IPS-NIHi7 (cell line): ENCODE data around the gene UGGT1.
"Not testable (repeated sequence)": the region's sequence is repeated elsewhere in the genome, so short reads cannot be mapped to it uniquely, and the experiment has no call there.

ENCODE experiments used
- DNase-seq: peaks from one replicate; pipeline ENCODE4 v3.0.0; 2012; ENCODE audit warnings: mixed read lengths; ENCODE audit errors: extremely low spot score

Gene UGGT1

GRCh38 chr2:128170776-128171175 is 79.8 kb downstream of the UGGT1 start:
- no peak for DNase-seq

- peak; percentile 60 for DNase-seq
Measured at GRCh38 chr2:128172191-128172590, 81.2 kb downstream of the UGGT1 start.

- DNase-seq, result not testable (repeated sequence)
Measured at GRCh38 chr2:128174067-128174466, 83.1 kb downstream of the UGGT1 start.

DNA sequence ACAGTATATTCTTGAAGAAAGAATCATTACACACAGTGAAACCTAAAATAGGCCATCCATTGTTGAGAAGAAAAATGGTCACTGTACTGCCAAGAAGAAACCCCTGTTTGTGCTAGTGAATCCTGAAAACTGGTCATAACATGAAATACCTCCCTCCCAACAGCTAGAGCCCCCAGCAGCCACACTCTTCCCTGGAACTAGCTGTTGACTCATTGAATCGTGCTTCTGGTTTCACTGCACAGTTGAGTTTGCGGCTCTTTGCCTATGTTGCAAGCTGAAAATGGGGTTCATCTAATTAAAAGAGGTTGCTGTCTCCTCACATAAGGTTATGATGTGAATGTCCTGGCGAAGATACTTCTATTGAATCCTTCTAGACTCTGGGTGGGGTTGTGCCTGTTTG is 86.3 kb downstream of the UGGT1 start:
- no peak for DNase-seq

- no peak for DNase-seq
Measured at GRCh38 chr2:128178149-128178649, 87.2 kb downstream of the UGGT1 start.

GRCh38 chr2:128178650-128179460 is 87.9 kb downstream of the UGGT1 start:
- peak; percentile 74 for DNase-seq

- no peak for DNase-seq
Measured at GRCh38 chr2:128179461-128179755, 88.4 kb downstream of the UGGT1 start.

GRCh38 chr2:128180031-128180430 is 89.0 kb downstream of the UGGT1 start:
- no peak for DNase-seq

DNA sequence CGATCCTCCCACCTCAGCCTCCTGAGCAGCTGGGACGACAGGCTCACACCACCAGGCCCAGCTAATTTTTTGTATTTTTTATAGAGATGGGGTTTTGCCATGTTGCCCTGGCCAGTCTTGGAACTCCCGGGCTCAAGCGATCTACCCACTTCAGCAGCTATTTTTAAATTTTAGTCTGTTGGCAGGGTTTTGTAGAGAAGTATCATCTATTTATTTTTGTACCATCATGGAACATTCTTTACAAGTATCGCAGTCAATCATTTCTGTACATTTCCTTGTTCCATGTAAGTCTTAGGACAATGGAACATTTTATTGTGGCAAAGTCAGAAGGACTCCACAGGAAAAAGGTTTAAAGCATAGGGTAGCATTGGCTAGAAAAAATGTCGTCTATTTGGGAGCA is 94.6 kb downstream of the UGGT1 start:
- no peak for DNase-seq

GRCh38 chr2:128187032-128187654 is 96.1 kb downstream of the UGGT1 start:
- DNase-seq, result no peak

- no peak for DNase-seq
Measured at GRCh38 chr2:128195435-128195984, 104.5 kb downstream of the UGGT1 start.

DNA sequence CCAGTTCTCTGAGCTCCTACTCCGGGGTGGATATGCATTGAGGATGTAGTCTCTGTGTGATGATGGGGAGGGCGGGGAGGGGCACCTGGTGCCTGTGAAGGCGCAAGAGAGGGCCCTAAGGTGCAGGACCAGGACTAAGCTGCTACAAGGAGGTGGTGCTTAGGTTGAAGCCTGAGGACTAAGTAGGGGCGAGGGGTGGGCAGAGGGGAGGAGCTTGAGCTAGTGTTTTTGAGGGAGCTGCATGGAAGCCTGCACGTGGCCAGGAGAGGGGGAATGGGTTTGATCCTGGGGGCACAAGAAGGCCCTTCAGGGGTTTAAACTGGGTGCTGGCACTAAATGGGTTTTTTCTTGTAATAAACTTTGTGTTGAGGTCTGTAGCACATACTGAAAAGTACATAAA is 105.0 kb downstream of the UGGT1 start:
- peak; percentile 56 for DNase-seq

GRCh38 chr2:128196471-128196931 is 105.5 kb downstream of the UGGT1 start:
- DNase-seq, result peak; percentile 36

GRCh38 chr2:128197059-128197458 is 106.1 kb downstream of the UGGT1 start:
- DNase-seq, result no peak

- DNase-seq, result no peak
Measured at GRCh38 chr2:128198656-128199055, 107.7 kb downstream of the UGGT1 start.

GRCh38 chr2:128199141-128199540 is 108.1 kb downstream of the UGGT1 start:
- no peak for DNase-seq

- DNase-seq, result no peak
Measured at GRCh38 chr2:128202791-128203190, 111.8 kb downstream of the UGGT1 start.

GRCh38 chr2:128206245-128206644 is 115.2 kb downstream of the UGGT1 start:
- DNase-seq, result no peak

DNA sequence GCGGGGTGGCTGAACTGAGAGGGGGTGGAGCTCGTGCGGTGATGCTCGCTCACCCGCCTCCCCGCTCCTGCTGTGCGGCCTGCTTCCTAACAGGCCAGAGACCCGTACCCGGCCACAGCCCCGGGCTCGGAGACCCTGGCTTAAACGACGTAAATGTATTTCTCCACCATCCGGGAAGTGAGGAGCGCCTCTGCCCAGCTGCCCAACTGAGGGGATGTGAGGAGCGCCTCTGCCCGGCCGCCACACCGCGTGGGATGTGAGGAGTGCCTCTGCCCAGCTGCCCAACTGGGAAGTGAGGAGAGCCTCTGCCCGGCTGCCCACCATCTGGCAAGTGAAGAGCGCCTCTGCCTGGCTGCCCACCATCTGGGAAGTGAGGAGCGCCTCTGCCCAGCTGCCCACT is 117.0 kb downstream of the UGGT1 start:
- DNase-seq, result no peak

DNA sequence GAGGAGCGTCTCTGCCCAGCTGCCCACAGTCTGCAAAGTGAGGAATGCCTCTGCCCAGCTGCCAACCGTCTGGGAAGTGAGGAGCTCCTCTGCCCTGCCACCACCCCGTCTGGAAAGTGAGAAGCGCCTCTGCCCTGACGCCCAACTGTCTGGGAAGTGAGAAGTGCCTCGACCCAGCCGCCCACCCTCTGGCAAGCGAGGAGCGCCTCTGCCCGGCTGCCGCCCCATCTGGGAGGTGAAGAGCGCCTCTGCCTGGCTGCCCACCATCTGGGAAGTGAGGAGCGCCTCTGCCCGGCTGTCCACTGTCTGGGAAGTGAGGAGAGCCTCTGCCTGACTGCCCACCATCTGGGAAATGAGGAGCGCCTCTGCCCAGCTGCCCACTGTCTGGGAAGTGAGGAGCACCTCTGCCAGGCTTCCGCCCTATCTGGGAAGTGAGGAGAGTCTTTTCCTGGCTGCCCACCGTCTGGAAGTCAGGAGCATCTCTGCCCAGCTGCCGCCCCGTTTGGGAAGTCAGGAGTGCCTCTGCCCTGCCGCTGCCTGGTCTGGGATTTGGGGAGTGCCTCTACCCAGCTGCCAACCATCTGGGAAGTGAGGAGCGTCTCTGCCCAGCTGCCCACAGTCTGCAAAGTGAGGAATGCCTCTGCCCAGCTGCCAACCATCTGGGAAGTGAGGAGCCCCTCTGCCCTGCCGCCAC is 117.8 kb downstream of the UGGT1 start:
- DNase-seq, result not testable (repeated sequence)

- no peak for DNase-seq
Measured at GRCh38 chr2:128214251-128214650, 123.3 kb downstream of the UGGT1 start.

GRCh38 chr2:128214866-128215460 is 124.0 kb downstream of the UGGT1 start:
- DNase-seq, result no peak
